Loucy (cell line): ENCODE results near the gene DDA1.
A peak's percentile ranks its signal among the peaks of the same experiment; 100 is the strongest.

Experiments used
- H2AFZ ChIP-seq: fragments of 200-600 bp; sonication (generic); 2 replicates; pipeline ENCODE4 v1.6.0; 2016; ENCODE audit warnings: antibody characterized with exemption, mild to moderate bottlenecking, low read length, moderate library complexity
- H3F3A ChIP-seq: fragments of 200-600 bp; 2 replicates; pipeline ENCODE4 v1.6.0; 2016; ENCODE audit warnings: antibody characterized with exemption, low read depth, mild to moderate bottlenecking
- H3K27me3 ChIP-seq: fragments of 200-600 bp; sonication (generic); 2 replicates; pipeline ENCODE4 v1.6.1; 2014; ENCODE audit warnings: low read length, mild to moderate bottlenecking; ENCODE audit not compliant: insufficient read depth, poor library complexity, severe bottlenecking
- H3K36me3 ChIP-seq: fragments of 200-600 bp; sonication (generic); 2 replicates; pipeline ENCODE4 v1.6.1; 2016; ENCODE audit warnings: low read length; ENCODE audit not compliant: insufficient read depth
- H3K4me1 ChIP-seq: fragments of 200-600 bp; sonication (generic); 2 replicates; pipeline ENCODE4 v1.5.1; 2014; ENCODE audit warnings: low read length, mild to moderate bottlenecking; ENCODE audit not compliant: insufficient read depth, poor library complexity, severe bottlenecking
- H3K4me2 ChIP-seq: fragments of 200-600 bp; sonication (generic); 2 replicates; pipeline ENCODE4 v1.6.0; 2014; ENCODE audit warnings: antibody characterized with exemption, low read length, low read depth, mild to moderate bottlenecking; ENCODE audit not compliant: poor library complexity, severe bottlenecking
- H3K4me3 ChIP-seq: fragments of 200-600 bp; sonication (generic); 2 replicates; pipeline ENCODE4 v1.5.1; 2014; ENCODE audit warnings: low read length, mild to moderate bottlenecking, mixed read lengths; ENCODE audit not compliant: poor library complexity, severe bottlenecking
- H3K79me2 ChIP-seq: fragments of 200-600 bp; sonication (generic); 2 replicates; pipeline ENCODE4 v1.6.1; 2014; ENCODE audit warnings: low read length; ENCODE audit not compliant: insufficient read depth
- H3K9ac ChIP-seq: fragments of 200-600 bp; sonication (generic); 2 replicates; pipeline ENCODE4 v1.6.0; 2014; ENCODE audit warnings: mild to moderate bottlenecking, low read depth, low read length, moderate library complexity; ENCODE audit not compliant: poor library complexity, severe bottlenecking
- H3K9me2 ChIP-seq: fragments of 200-600 bp; sonication (generic); replicated peaks from 2 replicates; pipeline ENCODE4 v1.6.1; 2016; ENCODE audit warnings: low read depth, low read length, mixed read lengths
- H3K9me3 ChIP-seq: fragments of 200-600 bp; sonication (generic); 2 replicates; pipeline ENCODE4 v1.6.1; 2014; ENCODE audit warnings: mild to moderate bottlenecking, antibody characterized with exemption, low read length, low read depth; ENCODE audit not compliant: insufficient read depth
- H4K20me1 ChIP-seq: fragments of 200-600 bp; sonication (generic); 2 replicates; pipeline ENCODE4 v1.6.0; 2014; ENCODE audit warnings: antibody characterized with exemption, low read length, mild to moderate bottlenecking; ENCODE audit not compliant: insufficient read depth, poor library complexity, severe bottlenecking
- CTCF ChIP-seq: fragments of 200-600 bp; sonication (generic); conservative IDR thresholded peaks from 2 replicates; pipeline ENCODE4 v1.5.1; 2014; ENCODE audit warnings: mild to moderate bottlenecking, antibody characterized with exemption, low read length
- EZH2phosphoT487 ChIP-seq: fragments of 200-600 bp; IDR thresholded peaks from 2 replicates; pipeline ENCODE4 v1.6.1; 2018; ENCODE audit warnings: antibody characterized with exemption, mild to moderate bottlenecking, moderate library complexity, borderline replicate concordance

The DDA1 gene

GRCh38 chr19:17281391-17282304 is 27.7 kb upstream of the DDA1 start, which contains the start of gene ANKLE1:
TSS of gene ANKLE1 (plus strand) at chr19:17281901. CDS start at chr19:17281921, 20 bp downstream.
- TF ChIP-seq EZH2phosphoT487 (no peak), CTCF (no peak)
- Histone ChIP-seq H3K4me1 (no peaks in the 10 kb centered on the region), H3F3A (no peaks in the 10 kb centered on the region), H3K36me3 (peaks cover 6% of the 10 kb centered on the region; the same call in 1 of the 2 replicates), H2AFZ (no peak within 1 kb of the TSS; the same call in 1 of the 2 replicates), H3K79me2 (no peaks in the 10 kb centered on the region), H3K4me2 (no peak within 1 kb of the TSS), H3K9ac (no peak within 1 kb of the TSS), H3K9me2 (no peaks in the 10 kb centered on the region), H3K9me3 (no peaks in the 10 kb centered on the region), H3K4me3 (no peak within 1 kb of the TSS), H3K27me3 (no peaks in the 10 kb centered on the region), H4K20me1 (no peaks in the 10 kb centered on the region)

GRCh38 chr19:17282488-17283125 is 26.8 kb upstream of the DDA1 start:
- 0 out of 2 replicates have a peak, but pooled peaks cover 3% of the 10 kb centered on the region for H3K36me3 ChIP-seq

GRCh38 chr19:17283504-17283996 is 25.8 kb upstream of the DDA1 start:
- Histone ChIP-seq H3K9me3 (no peaks in the 10 kb centered on the region), H3K79me2 (no peaks in the 10 kb centered on the region), H3K4me2 (no peak overlapping the region), H3K4me3 (no peak overlapping the region), H3K9me2 (no peaks in the 10 kb centered on the region), H3F3A (no peaks in the 10 kb centered on the region), H3K27me3 (no peaks in the 10 kb centered on the region), H3K36me3 (0 out of 2 replicates have a peak, but pooled peaks cover 3% of the 10 kb centered on the region), H2AFZ (no peak overlapping the region), H3K9ac (no peak overlapping the region), H4K20me1 (no peaks in the 10 kb centered on the region), H3K4me1 (no peaks in the 10 kb centered on the region)
- TF ChIP-seq CTCF: no peak
- TF ChIP-seq EZH2phosphoT487: no peak

More at GRCh38 chr19:17282488-17283125, 26.8 kb upstream of the DDA1 start:
- Histone ChIP-seq H3K9me2 (no peaks in the 10 kb centered on the region), H2AFZ (no peak overlapping the region; the same call in 1 of the 2 replicates), H3K4me1 (no peaks in the 10 kb centered on the region), H3K9ac (no peak overlapping the region), H3K4me2 (no peak overlapping the region), H3K79me2 (no peaks in the 10 kb centered on the region), H3K9me3 (no peaks in the 10 kb centered on the region), H3F3A (no peaks in the 10 kb centered on the region), H3K27me3 (no peaks in the 10 kb centered on the region), H4K20me1 (no peaks in the 10 kb centered on the region), H3K4me3 (no peak overlapping the region)
- TF ChIP-seq EZH2phosphoT487: no peak
- TF ChIP-seq CTCF: peak; percentile 77
